HG03159 (cell line): Measurements from ENCODE around the gene GAREM1.
"Not testable (repeated sequence)": the region's sequence is repeated elsewhere in the genome, so short reads cannot be mapped to it uniquely, and the experiment has no call there.

Source experiments
- ATAC-seq: cut with Tn5 transposase; IDR thresholded peaks from one replicate; pipeline ENCODE4 v1.9.1; 2021; ENCODE audit warnings: mild to moderate bottlenecking, moderate library complexity; ENCODE audit not compliant: unreplicated experiment

Gene GAREM1

GRCh38 chr18:32267463-32267862, 203.2 kb downstream of the GAREM1 start:
- ATAC-seq, result no peak

- no peak for ATAC-seq
These were observed 206.3 kb downstream of the GAREM1 start for GRCh38 chr18:32264401-32264800.

- no peak for ATAC-seq
These were observed 208.6 kb downstream of the GAREM1 start for GRCh38 chr18:32262092-32262491.

GRCh38 chr18:32261003-32261402, 209.7 kb downstream of the GAREM1 start:
- no peak for ATAC-seq

GRCh38 chr18:32259553-32259952, 211.1 kb downstream of the GAREM1 start:
- ATAC-seq, result no peak

- ATAC-seq, result no peak
These were observed 212.0 kb downstream of the GAREM1 start for GRCh38 chr18:32258558-32259204.

- ATAC-seq, result no peak
These were observed 212.5 kb downstream of the GAREM1 start for GRCh38 chr18:32258148-32258547.

GRCh38 chr18:32257084-32257785, 213.4 kb downstream of the GAREM1 start:
- ATAC-seq, result no peak

- ATAC-seq, result no peak
These were observed 215.1 kb downstream of the GAREM1 start for GRCh38 chr18:32255570-32255969.

- ATAC-seq, result no peak
These were observed 218.4 kb downstream of the GAREM1 start for GRCh38 chr18:32252141-32252860.

GRCh38 chr18:32251466-32251865, 219.2 kb downstream of the GAREM1 start:
- ATAC-seq, result no peak

- ATAC-seq, result no peak
These were observed 221.3 kb downstream of the GAREM1 start for GRCh38 chr18:32249147-32249929.

GRCh38 chr18:32244881-32245280, 225.8 kb downstream of the GAREM1 start:
- ATAC-seq, result no peak

- ATAC-seq, result no peak
These were observed 227.3 kb downstream of the GAREM1 start for GRCh38 chr18:32243358-32243757.

GRCh38 chr18:32242395-32242794, 228.3 kb downstream of the GAREM1 start:
- no peak for ATAC-seq

- no peak for ATAC-seq
These were observed 231.9 kb downstream of the GAREM1 start for GRCh38 chr18:32238635-32239268.

- no peak for ATAC-seq
These were observed 233.6 kb downstream of the GAREM1 start for GRCh38 chr18:32237049-32237448.

- not testable (repeated sequence) for ATAC-seq
These were observed 237.3 kb downstream of the GAREM1 start for GRCh38 chr18:32233348-32233747.

GRCh38 chr18:32219431-32220018, 251.2 kb downstream of the GAREM1 start:
- ATAC-seq, result no peak

- no peak for ATAC-seq
These were observed 254.3 kb downstream of the GAREM1 start for GRCh38 chr18:32216390-32216789.
